ENCODE measurements around the gene PIGZ. TPM values are rescaled to one million over a fixed set of nuclear protein-coding genes. Genes with fewer than 3 reads are reported as not detected.
A peak's percentile ranks its signal among the peaks of the same experiment; 100 is the strongest.
"Not testable (repeated sequence)": the region's sequence is repeated elsewhere in the genome, so short reads cannot be mapped to it uniquely, and the experiment has no call there.

The PIGZ gene
- total and polyA plus RNA-seq, 9 of the 15 experiments (the other 6 are each of a cell fraction or from before 2014, with no cell fraction given): 0.15 to 1.8 (median 0.76) TPM

- peak overlapping the region; percentile 49; the same call in 1 of the 3 replicates for H3K27ac ChIP-seq (ENCODE audit: extremely low read depth, low read depth, low read length)
- 6% methylated on average over 12 of the region's 14 CpGs for WGBS (ENCODE audit: insufficient coverage, low coverage, missing lambda C conversion rate)
Observed at GRCh38 chr3:196944037-196944790, 24.4 kb downstream of the PIGZ start.

More at GRCh38 chr3:196944037-196944790, 24.4 kb downstream of the PIGZ start:
- peak; percentile 16; the same call in 1 of the 2 replicates for TF ChIP-seq MAX (CRISPR knock-in tag; IDR thresholded peaks at IDR 0.05)
- FAIRE-seq; H4K20me1 ChIP-seq (replicated peaks; ENCODE audit: control insufficient read depth, insufficient read depth, low read length); CTCF ChIA-PET (ENCODE audit: low intra/inter-chr PET ratio); H3K9me3 ChIP-seq (replicated peaks; ENCODE audit: control insufficient read depth, insufficient read depth, low read depth, low read length); H3K27me3 ChIP-seq (ENCODE audit: control insufficient read depth in 2 of 2, insufficient read depth in 2 of 2, low read length in 2 of 2); ATAC-seq; BruUV-seq (replicated peaks); DNase-seq (ENCODE audit: extremely low read depth in 1 of 4, low spot score in 3 of 4); H3K9me1 ChIP-seq (ENCODE audit: control insufficient read depth, insufficient read depth, low read length); in situ Hi-C loops (cut with MboI); H2AFZ ChIP-seq (ENCODE audit: low read depth, low read length); TF ChIP-seq ID3 (CRISPR knock-in tag; IDR thresholded peaks at IDR 0.05): not testable (repeated sequence)
- TF ChIP-seq ID3 (tag; IDR thresholded peaks at IDR 0.05): 0 out of 2 replicates have a peak, but pooled peaks have one; percentile 19
- peak; percentile 67; the same call in 1 of the 2 replicates for TF ChIP-seq ZNF592 (IDR thresholded peaks at IDR 0.05)
- TF ChIP-seq ZFX (CRISPR knock-in tag; IDR thresholded peaks at IDR 0.05): peak; percentile 13; the same call in 1 of the 2 replicates
- TF ChIP-seq CREB3 (tag; conservative IDR thresholded peaks at IDR 0.05; ENCODE audit: low read depth): 0 out of 2 replicates have a peak, but pooled peaks have one; percentile 52
- 0 out of 2 replicates have a peak, but pooled peaks have one; percentile 20 for TF ChIP-seq SUPT5H (IDR thresholded peaks at IDR 0.05)
- TF ChIP-seq MNT (conservative IDR thresholded peaks at IDR 0.05): peak; percentile 44 to 59; a peak in 3 of 4 replicates
- POLR2A ChIA-PET: interaction anchor here (1.0 kb wide), 1 partner anchor 10 kb away, joined by 4 read pairs; no protein-coding TSS in a partner anchor
- H3K9ac ChIP-seq (ENCODE audit: insufficient read depth in 1 of 2, low read depth in 2 of 2, low read length in 2 of 2): peak overlapping the region; percentile 96 to 100; a peak in 3 of 4 replicates
- peaks cover 30% of the 10 kb centered on the region for H3K36me3 ChIP-seq (ENCODE audit: control insufficient read depth, insufficient read depth, low read length)
- peak overlapping the region; percentile 99 for H3K4me2 ChIP-seq (ENCODE audit: insufficient read depth, low read length)
- peaks cover 7 to 25% of the 10 kb centered on the region in 2 experiments; a peak in 4 of 5 replicates for H3K4me1 ChIP-seq (replicated peaks in 1 of 2; ENCODE audit: control insufficient read depth in 2 of 2, insufficient read depth in 2 of 2, low read length in 2 of 2)
- H3K4me3 ChIP-seq: peak overlapping the region; percentile 99
- H3K79me2 ChIP-seq (ENCODE audit: control insufficient read depth, insufficient read depth, low read length): peaks cover 58% of the 10 kb centered on the region
- intact Hi-C loops (cut with micrococcal nuclease): loop anchor here (10.0 kb wide), 2 partner anchors 229 to 419 kb away; partner anchors contain the start of genes CEP19 and PIGX
